ENCODE results near the gene PLCH1. TPM values are rescaled to one million over a fixed set of nuclear protein-coding genes. Genes with fewer than 3 reads are reported as not detected.

PLCH1 gene
- total RNA-seq, 1 donor from 2014 or later = 1.1 TPM

DNA sequence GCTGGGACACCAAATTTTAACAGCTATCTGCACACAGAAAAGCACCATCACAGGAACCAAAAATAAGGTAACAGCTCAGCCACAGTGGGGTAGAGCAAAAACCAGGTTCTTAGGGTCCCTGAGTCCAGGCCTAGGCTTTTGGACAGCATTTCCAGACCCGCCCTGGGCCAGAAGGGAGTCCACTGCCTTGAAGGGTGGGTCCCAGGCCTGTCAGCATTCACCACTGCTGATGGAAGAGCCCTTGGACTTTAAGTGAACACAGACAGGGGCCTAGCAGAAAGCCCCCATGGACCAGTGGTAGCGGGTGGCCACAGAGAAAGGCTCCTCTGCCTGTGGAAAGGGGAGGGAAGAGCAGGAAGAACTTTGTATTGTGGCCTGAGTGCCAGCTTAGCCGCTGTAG, 56.4 kb downstream of the PLCH1 start:
- no peak for DNase-seq
- Mint-ChIP-seq H3K4me3 (ENCODE audit: unreplicated experiment) (no peak overlapping the region), H3K36me3 (ENCODE audit: unreplicated experiment) (no peaks in the 10 kb centered on the region), H3K27ac (ENCODE audit: unreplicated experiment) (no peak overlapping the region), H3K4me1 (ENCODE audit: low read depth, unreplicated experiment) (no peaks in the 10 kb centered on the region), H3K27me3 (ENCODE audit: unreplicated experiment) (peaks cover 2% of the 10 kb centered on the region), H3K9me3 (ENCODE audit: unreplicated experiment) (no peaks in the 10 kb centered on the region)
- TF ChIP-seq, protein P1, sequence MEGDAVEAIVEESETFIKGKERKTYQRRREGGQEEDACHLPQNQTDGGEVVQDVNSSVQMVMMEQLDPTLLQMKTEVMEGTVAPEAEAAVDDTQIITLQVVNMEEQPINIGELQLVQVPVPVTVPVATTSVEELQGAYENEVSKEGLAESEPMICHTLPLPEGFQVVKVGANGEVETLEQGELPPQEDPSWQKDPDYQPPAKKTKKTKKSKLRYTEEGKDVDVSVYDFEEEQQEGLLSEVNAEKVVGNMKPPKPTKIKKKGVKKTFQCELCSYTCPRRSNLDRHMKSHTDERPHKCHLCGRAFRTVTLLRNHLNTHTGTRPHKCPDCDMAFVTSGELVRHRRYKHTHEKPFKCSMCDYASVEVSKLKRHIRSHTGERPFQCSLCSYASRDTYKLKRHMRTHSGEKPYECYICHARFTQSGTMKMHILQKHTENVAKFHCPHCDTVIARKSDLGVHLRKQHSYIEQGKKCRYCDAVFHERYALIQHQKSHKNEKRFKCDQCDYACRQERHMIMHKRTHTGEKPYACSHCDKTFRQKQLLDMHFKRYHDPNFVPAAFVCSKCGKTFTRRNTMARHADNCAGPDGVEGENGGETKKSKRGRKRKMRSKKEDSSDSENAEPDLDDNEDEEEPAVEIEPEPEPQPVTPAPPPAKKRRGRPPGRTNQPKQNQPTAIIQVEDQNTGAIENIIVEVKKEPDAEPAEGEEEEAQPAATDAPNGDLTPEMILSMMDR (IDR thresholded peaks at IDR 0.05; ENCODE audit: partially characterized antibody, unreplicated experiment) = no peak

DNA sequence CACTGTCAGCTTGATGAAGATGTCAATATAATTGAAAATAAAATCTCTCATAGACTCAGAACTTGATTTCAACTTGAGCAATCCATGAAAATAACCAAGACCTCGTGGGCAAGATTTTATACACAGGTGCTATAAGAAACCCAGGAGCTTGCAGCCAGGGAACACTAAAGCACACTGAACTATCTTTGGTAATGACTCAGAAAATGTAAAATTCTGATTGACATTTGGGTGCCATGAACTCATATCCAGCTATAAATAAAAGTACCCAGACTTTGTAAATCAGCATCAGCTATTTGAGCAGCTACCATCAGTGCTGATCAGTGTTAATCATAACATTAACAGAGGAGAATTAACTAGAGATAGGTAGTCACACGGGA, 61.5 kb downstream of the PLCH1 start:
- no peaks in the 10 kb centered on the region for H3K4me1 Mint-ChIP-seq (ENCODE audit: low read depth, unreplicated experiment)
- no peak overlapping the region for H3K4me3 Mint-ChIP-seq (ENCODE audit: unreplicated experiment)
- H3K27ac Mint-ChIP-seq (ENCODE audit: unreplicated experiment) = no peak overlapping the region
- TF ChIP-seq, protein P1 (IDR thresholded peaks at IDR 0.05; ENCODE audit: partially characterized antibody, unreplicated experiment) = no peak
- DNase-seq = no peak
- no peaks in the 10 kb centered on the region for H3K9me3 Mint-ChIP-seq (ENCODE audit: unreplicated experiment)
- H3K27me3 Mint-ChIP-seq (ENCODE audit: unreplicated experiment) = peaks cover 2% of the 10 kb centered on the region
- no peaks in the 10 kb centered on the region for H3K36me3 Mint-ChIP-seq (ENCODE audit: unreplicated experiment)

DNA sequence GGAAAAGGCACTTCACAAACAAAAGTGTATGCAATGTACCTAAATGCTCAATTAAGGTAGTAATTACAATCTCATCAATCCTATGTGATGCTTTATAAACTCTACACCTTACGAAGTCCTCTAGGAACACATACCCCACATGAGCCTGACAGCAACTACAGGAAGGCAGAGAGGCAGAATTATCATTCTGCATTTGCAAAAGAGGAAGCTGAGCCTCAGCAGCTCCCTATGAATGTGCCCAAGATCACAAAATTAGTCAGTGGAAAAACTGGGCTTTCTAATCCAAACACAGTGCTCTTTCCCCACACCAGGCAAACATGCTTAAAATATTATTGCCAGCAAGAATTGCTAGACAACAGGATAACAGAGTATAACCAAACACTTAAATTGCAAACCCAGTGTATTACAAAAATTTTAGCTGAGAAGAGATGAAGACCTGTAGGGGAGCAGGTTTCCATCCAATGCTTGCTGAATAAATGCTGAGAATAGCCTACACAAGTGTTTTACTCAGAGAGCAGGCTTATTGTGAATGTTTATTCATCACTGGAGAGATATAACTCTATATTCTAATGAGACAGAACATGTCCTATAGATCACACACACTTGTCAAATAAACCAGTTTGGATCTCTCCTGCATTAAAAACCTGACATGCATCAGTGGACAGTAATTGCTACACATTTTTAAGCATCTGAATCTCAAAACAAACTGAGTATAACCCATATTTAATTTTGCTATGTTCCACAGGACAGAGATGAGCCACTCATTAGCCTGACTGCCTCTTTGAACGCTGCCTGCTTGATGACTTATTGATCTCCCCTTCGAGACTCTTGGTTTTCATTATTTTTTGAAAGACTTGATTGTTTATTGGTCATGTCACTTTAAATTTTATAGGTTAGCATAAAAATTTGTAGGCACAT, 62.2 kb downstream of the PLCH1 start:
- Mint-ChIP-seq H3K4me3 (ENCODE audit: unreplicated experiment) (no peak overlapping the region), H3K9me3 (ENCODE audit: unreplicated experiment) (no peaks in the 10 kb centered on the region), H3K27me3 (ENCODE audit: unreplicated experiment) (peaks cover 2% of the 10 kb centered on the region), H3K4me1 (ENCODE audit: low read depth, unreplicated experiment) (no peaks in the 10 kb centered on the region), H3K27ac (ENCODE audit: unreplicated experiment) (no peak overlapping the region), H3K36me3 (ENCODE audit: unreplicated experiment) (no peaks in the 10 kb centered on the region)
- DNase-seq = no peak
- TF ChIP-seq, protein P1 (IDR thresholded peaks at IDR 0.05; ENCODE audit: partially characterized antibody, unreplicated experiment) = no peak

DNA sequence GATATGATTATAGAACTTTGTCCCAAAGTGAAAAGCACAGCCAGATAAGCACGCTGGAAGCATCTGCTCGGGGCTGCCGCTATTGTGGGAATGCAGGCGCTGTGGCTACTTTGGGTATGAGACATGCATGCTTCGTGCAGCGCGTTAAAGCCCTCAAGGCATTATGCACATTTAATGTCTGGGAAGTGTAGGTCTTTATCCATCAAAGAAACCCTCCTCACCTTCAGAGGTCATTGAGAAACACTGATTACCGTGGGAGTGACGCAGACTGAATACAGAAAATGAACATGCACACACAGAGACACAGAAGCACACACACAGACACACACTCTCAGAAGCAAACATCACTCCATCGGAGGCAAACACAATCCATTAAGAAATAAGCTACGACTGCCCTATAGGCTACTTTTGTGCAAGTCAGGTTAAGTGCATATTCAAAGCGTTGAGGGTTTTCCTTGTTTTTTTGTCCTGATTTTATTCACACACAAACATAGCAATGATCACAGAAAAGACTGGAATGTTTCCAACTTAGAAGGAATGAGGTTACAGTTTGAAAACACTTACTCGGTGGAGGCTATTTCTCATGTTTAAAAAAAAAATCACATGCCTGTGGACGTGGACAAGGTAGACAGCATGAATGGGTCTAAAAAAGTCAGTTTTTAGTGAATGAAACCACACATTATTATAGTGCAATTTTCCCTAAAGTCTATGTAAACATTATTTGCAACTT, 68.5 kb downstream of the PLCH1 start:
- TF ChIP-seq, protein P1 (IDR thresholded peaks at IDR 0.05; ENCODE audit: partially characterized antibody, unreplicated experiment) = no peak
- Mint-ChIP-seq H3K4me1 (ENCODE audit: low read depth, unreplicated experiment) (peaks cover 2% of the 10 kb centered on the region), H3K4me3 (ENCODE audit: unreplicated experiment) (no peak overlapping the region), H3K27me3 (ENCODE audit: unreplicated experiment) (no peaks in the 10 kb centered on the region), H3K36me3 (ENCODE audit: unreplicated experiment) (no peaks in the 10 kb centered on the region), H3K27ac (ENCODE audit: unreplicated experiment) (no peak overlapping the region), H3K9me3 (ENCODE audit: unreplicated experiment) (no peaks in the 10 kb centered on the region)
- peak; percentile 42 for DNase-seq

DNA sequence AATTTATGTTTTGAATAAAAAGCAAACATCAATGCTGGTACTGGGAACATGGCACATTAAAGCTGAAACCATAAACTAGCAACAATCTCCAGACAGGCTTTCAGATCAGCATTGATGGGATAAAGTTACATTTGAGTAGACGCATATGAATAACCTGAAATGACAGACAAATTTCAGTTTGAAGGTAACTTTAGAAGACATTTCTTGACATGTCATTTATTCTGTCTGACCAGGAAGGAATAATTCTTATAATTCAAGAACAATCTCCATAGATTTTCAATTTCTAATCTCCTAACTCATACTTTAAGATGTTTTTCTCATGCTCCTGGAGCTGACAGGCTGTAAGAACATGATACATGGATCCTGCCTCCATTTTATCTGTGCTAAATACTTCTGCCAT, 69.8 kb downstream of the PLCH1 start:
- Mint-ChIP-seq H3K9me3 (ENCODE audit: unreplicated experiment) (no peaks in the 10 kb centered on the region), H3K4me3 (ENCODE audit: unreplicated experiment) (no peak overlapping the region), H3K36me3 (ENCODE audit: unreplicated experiment) (no peaks in the 10 kb centered on the region), H3K27me3 (ENCODE audit: unreplicated experiment) (no peaks in the 10 kb centered on the region), H3K27ac (ENCODE audit: unreplicated experiment) (no peak overlapping the region), H3K4me1 (ENCODE audit: low read depth, unreplicated experiment) (peaks cover 2% of the 10 kb centered on the region)
- TF ChIP-seq, protein P1 (IDR thresholded peaks at IDR 0.05; ENCODE audit: partially characterized antibody, unreplicated experiment) = no peak
- DNase-seq = no peak
